ENCODE data around the gene DOCK8. TPM values are rescaled to one million over a fixed set of nuclear protein-coding genes. Genes with fewer than 3 reads are reported as not detected.

The DOCK8 gene
- total RNA-seq, 4 donors from 2014 or later = 9.0 to 17.9 (median 13.6) TPM

GRCh38 chr9:441126-441525 lies 226.5 kb downstream of the DOCK8 start:
- Histone ChIP-seq H3K4me3 (no peak overlapping the region), H3K36me3 (peaks cover 0 to 4% (median 0%) of the 10 kb centered on the region in 3 donors), H3K4me1 (peaks cover 0 to 26% (median 3%) of the 10 kb centered on the region in 4 donors), H3K27me3 (no peaks in the 10 kb centered on the region), H3K27ac (no peak overlapping the region), H3K9me3 (no peaks in the 10 kb centered on the region)
- DNase-seq (ENCODE audit: low spot score in 2 of 2) = no peak
- WGBS, 2 donors = 90 to 92% methylated on average over 7 of the region's 7 CpGs
- TF ChIP-seq POLR2A (IDR thresholded peaks at IDR 0.05) (no peak), EP300 (IDR thresholded peaks at IDR 0.05) (no peak)
- TF ChIP-seq, protein P1, sequence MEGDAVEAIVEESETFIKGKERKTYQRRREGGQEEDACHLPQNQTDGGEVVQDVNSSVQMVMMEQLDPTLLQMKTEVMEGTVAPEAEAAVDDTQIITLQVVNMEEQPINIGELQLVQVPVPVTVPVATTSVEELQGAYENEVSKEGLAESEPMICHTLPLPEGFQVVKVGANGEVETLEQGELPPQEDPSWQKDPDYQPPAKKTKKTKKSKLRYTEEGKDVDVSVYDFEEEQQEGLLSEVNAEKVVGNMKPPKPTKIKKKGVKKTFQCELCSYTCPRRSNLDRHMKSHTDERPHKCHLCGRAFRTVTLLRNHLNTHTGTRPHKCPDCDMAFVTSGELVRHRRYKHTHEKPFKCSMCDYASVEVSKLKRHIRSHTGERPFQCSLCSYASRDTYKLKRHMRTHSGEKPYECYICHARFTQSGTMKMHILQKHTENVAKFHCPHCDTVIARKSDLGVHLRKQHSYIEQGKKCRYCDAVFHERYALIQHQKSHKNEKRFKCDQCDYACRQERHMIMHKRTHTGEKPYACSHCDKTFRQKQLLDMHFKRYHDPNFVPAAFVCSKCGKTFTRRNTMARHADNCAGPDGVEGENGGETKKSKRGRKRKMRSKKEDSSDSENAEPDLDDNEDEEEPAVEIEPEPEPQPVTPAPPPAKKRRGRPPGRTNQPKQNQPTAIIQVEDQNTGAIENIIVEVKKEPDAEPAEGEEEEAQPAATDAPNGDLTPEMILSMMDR (IDR thresholded peaks at IDR 0.05) = no peak

GRCh38 chr9:444528-444927 lies 229.9 kb downstream of the DOCK8 start:
- WGBS, 2 donors = 94 to 100% methylated on average over 1 of the region's 1 CpG
- TF ChIP-seq POLR2A (IDR thresholded peaks at IDR 0.05) = no peak
- TF ChIP-seq, protein P1 (IDR thresholded peaks at IDR 0.05) = no peak
- TF ChIP-seq EP300 (IDR thresholded peaks at IDR 0.05) = no peak
- H3K9me3 ChIP-seq = no peaks in the 10 kb centered on the region
- no peak overlapping the region for H3K4me3 ChIP-seq
- no peak for DNase-seq (ENCODE audit: low spot score in 2 of 2)
- no peaks in the 10 kb centered on the region for H3K27me3 ChIP-seq
- no peaks in the 10 kb centered on the region for H3K4me1 ChIP-seq
- peaks cover 0 to 4% (median 0%) of the 10 kb centered on the region in 3 donors for H3K36me3 ChIP-seq
- no peak overlapping the region for H3K27ac ChIP-seq

DNA sequence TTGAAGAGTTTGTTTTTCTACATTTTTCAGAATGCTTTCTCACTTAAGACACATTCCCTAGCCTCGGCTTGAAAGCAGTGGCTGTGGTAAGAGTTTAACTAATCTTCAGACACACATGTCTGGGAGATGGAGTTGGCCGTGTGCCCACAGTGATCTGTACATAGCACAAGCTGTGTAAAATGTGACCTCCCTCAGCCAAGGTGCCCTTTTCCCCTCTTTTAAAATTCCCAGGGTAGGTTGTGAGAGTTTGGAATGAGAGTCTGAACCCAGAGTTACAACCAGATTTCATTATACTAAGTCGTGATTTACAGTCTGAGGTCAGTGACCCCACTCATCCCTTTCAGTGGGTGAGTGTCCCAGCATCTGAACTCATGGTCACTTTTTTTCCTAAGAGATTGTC lies 230.4 kb downstream of the DOCK8 start:
- Histone ChIP-seq H3K27ac (no peak overlapping the region), H3K36me3 (peaks cover 0 to 4% (median 0%) of the 10 kb centered on the region in 3 donors)

GRCh38 chr9:446074-446699 lies 231.5 kb downstream of the DOCK8 start:
- no peak overlapping the region for H3K27ac ChIP-seq
- no peaks in the 10 kb centered on the region for H3K9me3 ChIP-seq
- TF ChIP-seq EP300 (IDR thresholded peaks at IDR 0.05) = no peak
- TF ChIP-seq, protein P1 (IDR thresholded peaks at IDR 0.05) = no peak
- TF ChIP-seq POLR2A (IDR thresholded peaks at IDR 0.05) = no peak
- H3K4me3 ChIP-seq = no peak overlapping the region
- H3K36me3 ChIP-seq = peaks cover 0 to 7% (median 0%) of the 10 kb centered on the region in 3 donors
- whole genome bisulfite sequencing, 2 donors = 91% methylated on average over 14 to 15 of the region's 15 CpGs
- no peaks in the 10 kb centered on the region for H3K27me3 ChIP-seq
- no peaks in the 10 kb centered on the region for H3K4me1 ChIP-seq
- DNase-seq (ENCODE audit: low spot score in 2 of 2) = no peak

More for the DNA sequence above, 230.4 kb downstream of the DOCK8 start:
- Histone ChIP-seq H3K4me1 (no peaks in the 10 kb centered on the region), H3K9me3 (no peaks in the 10 kb centered on the region), H3K27me3 (no peaks in the 10 kb centered on the region), H3K4me3 (no peak overlapping the region)
- no peak for DNase-seq (ENCODE audit: low spot score in 2 of 2)
- WGBS, 2 donors = 30 to 31% methylated on average over 3 of the region's 3 CpGs
- TF ChIP-seq, protein P1 (IDR thresholded peaks at IDR 0.05) = no peak
- TF ChIP-seq EP300 (IDR thresholded peaks at IDR 0.05) (no peak), POLR2A (IDR thresholded peaks at IDR 0.05) (no peak)

GRCh38 chr9:447230-448025 lies 232.8 kb downstream of the DOCK8 start:
- Histone ChIP-seq H3K36me3 (peaks cover 0 to 4% (median 0%) of the 10 kb centered on the region in 3 donors), H3K4me3 (no peak overlapping the region), H3K4me1 (no peaks in the 10 kb centered on the region), H3K9me3 (no peaks in the 10 kb centered on the region), H3K27ac (no peak overlapping the region), H3K27me3 (no peaks in the 10 kb centered on the region)
- no peak for DNase-seq (ENCODE audit: low spot score in 2 of 2)
- TF ChIP-seq POLR2A (IDR thresholded peaks at IDR 0.05) (no peak), EP300 (IDR thresholded peaks at IDR 0.05) (no peak)
- TF ChIP-seq, protein P1 (IDR thresholded peaks at IDR 0.05) = no peak
- WGBS, 2 donors = 59 to 70% methylated on average over 4 of the region's 4 CpGs
